HepG2 (cell line): ENCODE measurements around the gene DUOXA2. TPM values are rescaled to one million over a fixed set of nuclear protein-coding genes. Genes with fewer than 3 reads are reported as not detected.

ENCODE experiments used
- ATAC-seq: fragments of 200-7000 bp; cut with Tn5 transposase; 3 replicates; pipeline ENCODE4 v1.9.1; 2020; ENCODE audit warnings: mild to moderate bottlenecking, moderate library complexity
- BruUV-seq: library from RNA; stranded (reverse); fragments of 400-500 nt; replicated peaks from 2 replicates; lab custom pipeline; 2021; lab: Mats Ljungman, UMichigan
- CTCF ChIA-PET: fragments of 300-600 bp; formaldehyde crosslinking; extraction: SDS; loops from one replicate; lab custom pipeline; 2021; ENCODE audit warnings: low total read pairs, inconsistent platforms, low intra/inter-chr PET ratio; lab: Yijun Ruan, JAX
- POLR2A ChIA-PET: fragments of 350-600 bp; sonication (Branson Sonifier 250); formaldehyde crosslinking; loops from one replicate; lab custom pipeline; 2020; ENCODE audit warnings: antibody characterized with exemption, inconsistent platforms; lab: Yijun Ruan, JAX
- DNase-seq: peaks from one replicate; pipeline ENCODE4 v3.0.0-alpha.2; 2015; ENCODE audit warnings: low spot score
- FAIRE-seq: peaks from 3 replicates; lab custom pipeline; 2011; peaks lifted over from hg19 to GRCh38; lab: Jason Lieb, UNC
- H2AFZ ChIP-seq: one replicate; pipeline ENCODE4 v1.6.1; 2011; ENCODE audit warnings: low read length, inconsistent platforms
- H3K27ac ChIP-seq: fragments of 300-600 bp; 3 replicates; pipeline ENCODE4 v1.8.0; 2011; ENCODE audit warnings: mixed run types, mild to moderate bottlenecking, mixed read lengths, low read length, inconsistent platforms; ENCODE audit not compliant: insufficient read depth; ENCODE audit errors: extremely low read length
- H3K27me3 ChIP-seq, 2 experiments: fragments of 200-600 bp in 1 of 2; 2 replicates in 1 of 2; 3 replicates in 1 of 2; pipeline versions ENCODE4 v1.6.0 to v1.8.0; 2011; ENCODE audit warnings: low read length in 2 of 2, mild to moderate bottlenecking in 2 of 2, moderate library complexity in 2 of 2, inconsistent platforms in 1 of 2; ENCODE audit not compliant: insufficient read depth in 2 of 2, control insufficient read depth in 1 of 2
- H3K36me3 ChIP-seq, 2 experiments: fragments of 200-600 bp in 1 of 2; replicated peaks in 1 of 2; 2 replicates in 1 of 2; 3 replicates in 1 of 2; pipeline versions ENCODE4 v1.5.1 to v1.8.0; 2011; ENCODE audit warnings: low read length in 2 of 2, inconsistent platforms in 1 of 2; ENCODE audit not compliant: insufficient read depth in 2 of 2, control insufficient read depth in 1 of 2
- H3K4me1 ChIP-seq: 2 replicates; pipeline ENCODE4 v1.5.1; 2012; ENCODE audit warnings: low read length, inconsistent platforms; ENCODE audit not compliant: insufficient read depth
- H3K4me2 ChIP-seq: 2 replicates; pipeline ENCODE4 v1.6.0; 2011; ENCODE audit warnings: low read depth, low read length, inconsistent platforms
- H3K4me3 ChIP-seq, 3 experiments: fragments of 200-600 bp in 1 of 3; sonication (generic), shearing (Covaris generic) in 1 of 3; replicated peaks in 1 of 3; 2 replicates each; pipeline ENCODE4 v1.5.1; 2011 to 2016; ENCODE audit warnings: low read length in 3 of 3, inconsistent platforms in 2 of 3, low read depth in 2 of 3, mild to moderate bottlenecking in 2 of 3, control low read depth in 1 of 3, mixed read lengths in 1 of 3; ENCODE audit not compliant: insufficient read depth in 1 of 3
- H3K79me2 ChIP-seq: one replicate; pipeline ENCODE4 v1.6.1; 2011; ENCODE audit warnings: low read length, inconsistent platforms; ENCODE audit not compliant: insufficient read depth
- H3K9ac ChIP-seq: 2 replicates; pipeline ENCODE4 v1.6.0; 2011; ENCODE audit warnings: mild to moderate bottlenecking, low read depth, low read length, inconsistent platforms; ENCODE audit not compliant: insufficient read depth
- H3K9me3 ChIP-seq: 2 replicates; pipeline ENCODE4 v1.5.1; 2012; ENCODE audit warnings: mild to moderate bottlenecking, low read length
- H4K20me1 ChIP-seq: 2 replicates; pipeline ENCODE4 v1.6.0; 2011; ENCODE audit warnings: inconsistent platforms, mild to moderate bottlenecking, low read length, moderate library complexity; ENCODE audit not compliant: insufficient read depth
- BCL6 ChIP-seq: IDR thresholded peaks from 2 replicates; pipeline ENCODE4 v1.6.1; 2016; ENCODE audit warnings: missing genetic modification reagents, missing compliant biosample characterization
- GFI1 ChIP-seq: sonication (generic); formaldehyde crosslinking; IDR thresholded peaks from 2 replicates; pipeline ENCODE4 v1.5.0; 2020; ENCODE audit warnings: missing genetic modification reagents, mild to moderate bottlenecking, borderline replicate concordance
- HDAC2 ChIP-seq: sonication (generic); formaldehyde crosslinking; IDR thresholded peaks from 2 replicates; pipeline ENCODE4 v1.4.0; 2020; ENCODE audit warnings: missing genetic modification reagents
- KDM3A ChIP-seq: IDR thresholded peaks from 2 replicates; pipeline ENCODE4 v1.6.1; 2018; ENCODE audit warnings: low read depth, missing compliant biosample characterization
- MIXL1 ChIP-seq: IDR thresholded peaks from 2 replicates; pipeline ENCODE4 v1.6.1; 2016
- PRDM10 ChIP-seq: sonication (generic); formaldehyde crosslinking; IDR thresholded peaks from 2 replicates; pipeline ENCODE4 v1.4.0; 2020; ENCODE audit warnings: low read depth, missing genetic modification reagents
- TAF1 ChIP-seq: sonication (generic); formaldehyde crosslinking; IDR thresholded peaks from 2 replicates; pipeline ENCODE4 v1.4.0; 2020; ENCODE audit warnings: missing genetic modification reagents
- THAP9 ChIP-seq: sonication (generic); formaldehyde crosslinking; IDR thresholded peaks from 2 replicates; pipeline ENCODE4; 2020; ENCODE audit warnings: missing genetic modification reagents, mild to moderate bottlenecking, borderline replicate concordance
- ZBTB2 ChIP-seq: sonication (generic); formaldehyde crosslinking; IDR thresholded peaks from 2 replicates; pipeline ENCODE4 v1.8.0; 2022; ENCODE audit warnings: low read depth, missing genetic modification reagents
- ZBTB42 ChIP-seq: sonication (generic); formaldehyde crosslinking; IDR thresholded peaks from 2 replicates; pipeline ENCODE4 v1.5.0; 2020; ENCODE audit warnings: mild to moderate bottlenecking, missing genetic modification reagents
- ZNF205 ChIP-seq: IDR thresholded peaks from 2 replicates; pipeline ENCODE4 v1.6.1; 2018; ENCODE audit warnings: missing biosample characterization, missing genetic modification reagents
- ZNF337 ChIP-seq: sonication (generic); formaldehyde crosslinking; IDR thresholded peaks from 2 replicates; pipeline ENCODE4 v1.5.1; 2020; ENCODE audit warnings: missing genetic modification reagents, low read depth, mild to moderate bottlenecking, borderline replicate concordance
- ZNF574 ChIP-seq: sonication (generic); formaldehyde crosslinking; IDR thresholded peaks from 2 replicates; pipeline ENCODE4 v1.4.0; 2020; ENCODE audit warnings: missing genetic modification reagents
- WGBS: methylation state at CpG from one replicate; pipeline ENCODE4 v1.1.6; 2017; ENCODE audit warnings: low lambda C conversion rate; 5-methylcytosine and 5-hydroxymethylcytosine counted together
- in situ Hi-C: cut with HindIII; loops from 2 replicates; pipeline ENCODE4 v1.10.0; 2017; ENCODE audit warnings: low pct_unique_long_range_greater_than_20kb; ENCODE audit not compliant: extremely low pct_ligation_motif_present
- intact Hi-C: fragments of 100-400 bp; cut with micrococcal nuclease; formaldehyde crosslinking; loops from one replicate; pipeline ENCODE4 v1.10.0; 2022; ENCODE audit not compliant: unreplicated experiment
- polyA plus RNA-seq, 8 experiments: library from polyadenylated mRNA; depleted of rRNA in 3 of 8; stranded (reverse) in 7 of 8; unstranded in 1 of 8; fragments of >200 nt; fragmentation: Illumina TruSeq in 4 of 8; extraction: Trizol in 4 of 8; gene quantifications; 2 replicates each; pipeline versions ENCODE4 v1.2.1 to v1.2.3, GENCODE V29; 2011 to 2016; ENCODE audit warnings: low read depth in 4 of 8, missing spikeins in 1 of 8, mixed read lengths in 1 of 8; ENCODE audit not compliant: insufficient read depth in 1 of 8
- total RNA-seq, 5 experiments: library from RNA; depleted of rRNA; stranded (reverse); fragments of >200 nt; fragmentation: Illumina TruSeq; extraction: Trizol; gene quantifications; 2 replicates each; pipeline ENCODE4 v1.2.3, GENCODE V29; 2016; ENCODE audit warnings: low read depth in 1 of 5

The DUOXA2 gene
- total and polyA plus RNA-seq, 2 of the 13 experiments (the other 11 are each of a cell fraction or from before 2014, with no cell fraction given), result 0.32 TPM; not detected in 1

GRCh38 chr15:45118131-45118588 lies 4.0 kb downstream of the DUOXA2 start:
- in situ Hi-C loops, result no loop called here
- 2% methylated on average over 14 of the region's 14 CpGs for WGBS
- TF ChIP-seq TAF1, result no peak
- TF ChIP-seq GFI1 (CRISPR knock-in tag), result peak; percentile 52; the same call in 1 of the 2 replicates
- 0 out of 2 replicates have a peak, but pooled peaks have one; percentile 65 for TF ChIP-seq ZNF205 (CRISPR knock-in tag)
- TF ChIP-seq ZNF574 (CRISPR knock-in tag), result peak; percentile 52; the same call in 1 of the 2 replicates
- TF ChIP-seq KDM3A, result peak; percentile 88; the same call in 1 of the 2 replicates
- peak; percentile 65 for TF ChIP-seq HDAC2
- TF ChIP-seq ZBTB42, result peak; percentile 59; the same call in 1 of the 2 replicates
- TF ChIP-seq THAP9 (CRISPR knock-in tag), result no peak
- 0 out of 2 replicates have a peak, but pooled peaks have one; percentile 61 for TF ChIP-seq ZNF337 (CRISPR knock-in tag)
- no peak for TF ChIP-seq ZBTB2 (CRISPR knock-in tag)
- TF ChIP-seq MIXL1 (CRISPR knock-in tag), result peak; percentile 70; the same call in 1 of the 2 replicates
- TF ChIP-seq PRDM10 (CRISPR knock-in tag), result no peak
- TF ChIP-seq BCL6 (CRISPR knock-in tag), result peak; percentile 8; the same call in 1 of the 2 replicates

More at GRCh38 chr15:45118131-45118588, 4.0 kb downstream of the DUOXA2 start:
- no peak overlapping the region for H2AFZ ChIP-seq
- peaks cover 25% of the 10 kb centered on the region for H3K4me1 ChIP-seq
- no TSS peak for BruUV-seq
- no peak overlapping the region for H3K27ac ChIP-seq
- H3K4me3 ChIP-seq, result peak overlapping the region in 1 of 3 experiments; percentile 47; a peak in 3 of 6 replicates
- ChIA-PET POLR2A (interaction anchor here (0.8 to 1.3 kb wide), 4 partner anchors 17 to 139 kb away, joined by 3 to 5 read pairs (median 4); no protein-coding TSS in a partner anchor), CTCF (interaction anchor here (0.7 to 1.9 kb wide), 8 partner anchors 8 to 81 kb away, joined by 3 to 5 read pairs (median 3); no protein-coding TSS in a partner anchor)
- FAIRE-seq, result peak; percentile 96
- no peaks in the 10 kb centered on the region for H3K79me2 ChIP-seq
- ATAC-seq, result peak; percentile 95
- peak overlapping the region; percentile 67 for H3K4me2 ChIP-seq
- peak; percentile 85 for DNase-seq
- H3K27me3 ChIP-seq, result peaks cover 5 to 36% of the 10 kb centered on the region in 2 experiments
- no peaks in the 10 kb centered on the region for H3K9me3 ChIP-seq
- no peak overlapping the region for H3K9ac ChIP-seq
- no peaks in the 10 kb centered on the region for H3K36me3 ChIP-seq
- intact Hi-C loops, result loop anchor here (1.0 to 2.0 kb wide), 2 partner anchors 81 to 150 kb away; no protein-coding TSS in a partner anchor
- H4K20me1 ChIP-seq, result no peaks in the 10 kb centered on the region
